GM04504 (cell line): ENCODE measurements around the gene TUBB4B.
"Not testable (repeated sequence)": the region's sequence is repeated elsewhere in the genome, so short reads cannot be mapped to it uniquely, and the experiment has no call there.

Experiments used
- DNase-seq: peaks from one replicate; pipeline ENCODE4 v3.0.0-alpha.2; 2012; ENCODE audit warnings: low read depth

Gene TUBB4B

DNA sequence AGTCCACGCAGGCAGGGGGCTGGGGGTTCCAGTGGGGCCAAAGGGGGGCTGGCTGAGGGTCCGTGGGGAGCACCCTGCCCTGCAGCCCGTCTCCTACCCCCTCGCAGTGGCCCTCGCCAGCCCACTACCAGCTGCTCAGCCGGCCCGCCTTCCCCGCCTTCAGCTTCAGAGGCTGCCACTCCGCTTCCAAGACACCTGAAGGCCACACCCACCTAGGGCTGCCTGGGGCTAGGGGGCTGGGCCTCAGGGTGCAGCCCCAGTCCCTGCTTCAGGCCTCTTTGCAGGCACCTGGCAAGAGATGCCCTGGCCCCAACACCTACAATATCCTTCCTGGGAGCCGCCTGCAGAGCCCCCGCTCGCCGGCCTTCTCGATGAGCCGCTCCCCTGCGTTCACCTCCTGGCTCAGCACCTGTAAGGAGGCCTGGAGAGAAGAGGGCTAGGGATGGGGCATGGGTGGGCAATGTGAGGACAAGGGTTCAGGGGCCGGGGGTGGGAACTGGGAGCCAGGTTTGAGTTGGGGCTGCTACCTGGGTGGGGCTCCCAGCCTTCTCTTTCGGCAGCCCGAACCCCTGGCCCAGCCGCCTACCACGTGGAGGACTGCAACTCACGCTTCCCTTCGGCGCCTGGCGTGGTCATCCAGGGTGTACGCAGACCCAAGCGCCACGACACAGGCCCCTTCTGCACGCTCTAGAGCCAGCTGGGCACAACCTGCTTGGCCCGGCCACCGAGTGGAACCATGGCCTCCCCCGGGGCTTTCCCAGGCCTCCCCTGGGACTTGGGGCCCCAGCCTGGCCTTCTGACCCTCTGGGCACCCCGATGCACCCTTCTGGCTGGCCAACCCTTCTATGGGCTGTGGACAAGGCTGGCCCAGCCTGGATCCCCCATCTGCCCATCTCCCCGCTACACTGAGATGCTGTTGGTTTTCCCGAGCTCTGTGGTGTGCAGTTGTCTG, 11.7 kb downstream of the TUBB4B start:
- DNase-seq: no peak

DNA sequence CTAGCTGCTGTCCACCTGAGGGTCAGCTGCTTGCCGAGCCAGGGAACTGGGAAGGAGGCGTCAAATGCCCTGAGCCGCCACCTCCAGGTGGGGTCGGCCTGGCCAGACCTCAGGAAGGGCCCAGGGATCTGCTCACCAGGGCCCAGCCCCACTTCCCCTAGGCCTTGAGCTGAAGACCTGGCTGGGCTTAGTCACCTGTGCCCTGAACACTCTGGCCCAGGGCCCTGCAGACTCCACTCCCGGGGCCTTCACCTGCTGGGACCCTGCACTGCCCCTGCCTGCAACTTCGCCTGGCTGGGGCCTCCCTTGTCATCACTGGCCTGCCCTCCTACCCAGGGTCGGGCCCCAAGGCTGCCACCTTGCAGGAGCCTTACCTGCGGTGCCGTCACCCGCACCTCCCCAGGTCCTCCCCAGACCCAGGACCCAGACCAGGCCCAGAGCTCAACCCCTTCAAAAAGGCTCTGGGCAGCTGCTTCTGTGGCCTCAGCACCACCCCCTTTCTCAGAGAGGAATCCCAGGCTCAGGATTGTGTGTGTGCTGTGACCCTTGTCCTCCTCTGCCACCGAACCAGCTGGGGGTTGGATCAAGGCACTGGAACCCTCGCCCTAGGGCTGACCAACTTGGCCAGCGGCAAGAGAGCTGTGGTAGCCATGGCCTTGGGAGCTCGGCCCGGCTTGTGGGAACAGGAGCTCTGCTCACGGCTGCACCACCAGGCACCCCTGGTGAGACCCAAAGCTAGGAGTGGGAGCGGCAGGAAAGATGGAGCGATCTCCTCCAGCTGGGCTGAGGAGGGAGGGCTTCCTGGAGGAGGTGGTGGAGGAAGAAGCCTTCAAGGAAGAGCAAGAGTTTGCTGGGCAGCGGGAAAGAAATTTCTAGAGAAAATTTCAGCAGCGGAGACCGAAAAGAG, 12.9 kb downstream of the TUBB4B start:
- DNase-seq: no peak

DNA sequence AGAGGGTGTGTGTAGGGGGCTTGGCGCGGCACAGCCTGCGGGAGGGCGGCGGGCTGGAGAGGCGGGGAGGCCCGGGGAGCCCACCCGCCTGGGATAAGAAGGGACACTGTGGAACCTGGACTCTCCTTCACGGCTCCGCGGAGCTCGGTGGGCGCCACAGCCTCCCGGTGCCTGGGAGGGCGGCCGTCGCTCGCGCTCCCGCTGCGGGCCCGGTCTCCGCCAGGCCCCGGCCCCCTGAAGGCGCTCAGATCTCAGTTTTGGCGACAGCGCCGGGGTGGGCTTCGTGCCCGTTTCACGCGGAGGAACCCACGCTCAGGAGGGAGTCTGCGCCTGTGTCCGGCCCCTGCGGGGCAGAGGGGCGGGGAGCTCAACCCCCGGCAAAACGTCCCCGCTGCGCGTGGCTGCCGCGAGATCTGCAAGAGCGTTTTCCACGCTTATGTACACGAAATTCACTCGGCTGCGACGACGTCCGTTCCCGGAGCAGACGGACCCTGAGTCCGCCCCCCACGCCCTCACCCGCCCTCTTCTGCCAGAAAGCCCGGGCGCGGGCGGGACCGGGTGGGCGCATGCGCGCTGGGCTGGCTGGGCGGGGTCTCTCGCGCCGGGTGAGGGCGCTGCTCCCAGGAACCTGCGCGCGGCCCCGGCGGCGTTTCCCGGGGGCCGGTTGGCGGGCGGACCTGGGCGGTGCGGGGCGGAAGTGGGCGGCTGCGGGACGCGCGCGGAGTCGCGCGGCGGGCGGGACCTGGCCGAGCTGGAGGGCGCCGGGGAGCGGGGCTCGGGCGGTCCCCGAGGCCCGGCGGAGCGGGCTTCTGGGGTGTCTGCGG, 13.7 kb downstream of the TUBB4B start, which contains the start of gene NELFB:
Gene NELFB, plus strand, starts transcription at position 704 of the 824 bp plus-strand sequence.
- DNase-seq: peak; percentile 76

DNA sequence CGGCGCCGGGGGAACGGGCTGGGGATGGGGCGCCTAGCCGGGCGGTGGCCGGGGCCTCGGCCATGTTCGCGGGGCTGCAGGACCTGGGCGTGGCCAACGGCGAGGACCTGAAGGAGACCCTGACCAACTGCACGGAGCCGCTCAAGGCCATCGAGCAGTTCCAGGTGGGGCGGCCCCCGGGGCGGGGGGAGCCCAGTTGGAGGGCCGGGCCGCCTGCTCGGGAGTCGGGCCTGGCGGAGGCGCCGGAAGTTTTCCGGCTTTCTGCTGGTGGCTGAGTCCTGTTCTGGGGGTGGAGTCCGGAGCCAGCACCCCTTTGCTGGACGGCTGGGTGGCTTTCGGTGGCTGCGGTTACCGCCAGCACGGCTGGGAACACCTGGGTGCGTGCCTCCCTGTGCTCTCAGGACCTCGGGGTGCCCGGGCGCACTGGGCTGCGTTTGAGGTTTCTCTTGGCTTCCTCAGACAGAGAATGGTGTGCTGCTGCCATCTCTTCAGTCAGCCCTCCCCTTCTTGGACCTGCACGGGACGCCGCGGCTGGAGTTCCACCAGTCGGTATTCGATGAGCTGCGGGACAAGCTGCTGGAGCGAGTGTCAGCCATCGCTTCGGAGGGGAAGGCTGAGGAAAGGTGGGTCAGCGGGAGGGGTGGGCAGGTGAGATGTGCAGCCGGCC, 14.5 kb downstream of the TUBB4B start:
- no peak for DNase-seq

DNA sequence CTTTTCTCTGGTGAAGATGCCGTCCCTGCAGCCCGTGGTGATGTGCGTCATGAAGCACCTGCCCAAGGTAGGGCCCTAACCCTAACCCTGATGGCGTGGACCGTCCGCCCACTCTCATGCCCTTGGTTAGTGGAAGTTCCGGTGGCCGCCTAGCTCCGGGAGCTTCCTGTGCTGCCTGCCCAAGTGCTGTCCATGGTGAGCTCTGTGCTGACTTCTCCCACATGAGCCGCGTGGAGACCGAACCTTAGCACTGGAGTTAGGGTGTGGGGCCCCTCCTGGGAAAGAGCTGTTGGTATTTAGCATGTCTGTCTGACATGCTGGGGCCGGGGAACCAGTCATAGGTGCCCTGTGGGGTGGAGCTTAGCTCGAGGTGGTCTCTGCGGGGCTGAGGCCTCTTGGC, 15.3 kb downstream of the TUBB4B start:
- no peak for DNase-seq

DNA sequence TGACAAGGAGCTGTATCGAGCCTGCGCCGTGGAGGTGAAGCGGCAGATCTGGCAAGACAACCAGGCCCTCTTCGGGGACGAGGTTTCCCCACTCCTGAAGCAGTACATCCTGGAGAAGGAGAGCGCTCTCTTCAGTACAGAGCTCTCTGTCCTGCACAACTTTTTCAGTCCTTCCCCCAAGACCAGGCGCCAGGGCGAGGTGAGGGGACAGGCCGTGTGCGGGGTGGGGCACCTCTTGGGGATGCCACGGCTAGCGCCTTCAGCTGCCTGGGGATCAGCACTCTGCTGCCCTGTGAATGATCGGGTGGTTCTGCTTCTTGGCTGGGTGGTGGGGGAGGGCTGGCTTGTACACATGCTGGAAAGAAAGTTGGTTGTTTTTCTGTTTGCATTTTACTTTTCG, 15.8 kb downstream of the TUBB4B start:
- DNase-seq: no peak

DNA sequence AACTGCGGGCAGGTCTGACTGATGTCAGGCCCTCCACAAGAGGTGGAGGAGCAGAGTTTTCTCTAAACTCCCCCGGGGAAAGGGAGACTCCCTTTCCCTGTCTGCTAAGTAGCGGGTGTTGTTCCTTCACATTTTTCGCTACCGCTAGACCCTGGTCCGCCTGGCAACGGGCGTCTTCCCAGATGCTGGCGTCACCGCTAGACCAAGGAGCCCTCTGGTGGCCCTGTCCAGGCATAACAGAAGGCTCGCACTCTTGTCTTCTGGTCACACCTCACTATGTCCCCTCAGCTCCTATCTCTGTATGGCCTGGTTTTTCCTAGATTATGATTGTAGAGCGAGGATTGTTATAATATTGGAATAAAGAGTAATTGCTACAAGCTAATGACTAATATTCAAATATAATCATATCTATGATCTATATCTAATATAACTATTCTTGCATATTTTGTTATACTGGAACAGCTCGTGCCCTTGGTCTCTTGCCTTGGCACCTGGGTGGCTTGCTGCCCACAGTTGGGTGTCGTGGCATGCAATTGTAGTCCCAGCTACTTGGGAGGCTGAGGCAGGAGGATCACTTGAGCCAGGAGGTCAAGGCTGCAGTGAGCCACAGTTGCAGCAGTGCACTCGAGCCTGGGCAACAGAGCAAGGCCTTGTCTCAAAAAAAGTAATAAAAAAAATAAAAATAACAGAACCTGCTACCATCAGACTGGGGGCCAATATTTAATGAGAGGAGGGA, 21.3 kb downstream of the TUBB4B start:
- not testable (repeated sequence) for DNase-seq

DNA sequence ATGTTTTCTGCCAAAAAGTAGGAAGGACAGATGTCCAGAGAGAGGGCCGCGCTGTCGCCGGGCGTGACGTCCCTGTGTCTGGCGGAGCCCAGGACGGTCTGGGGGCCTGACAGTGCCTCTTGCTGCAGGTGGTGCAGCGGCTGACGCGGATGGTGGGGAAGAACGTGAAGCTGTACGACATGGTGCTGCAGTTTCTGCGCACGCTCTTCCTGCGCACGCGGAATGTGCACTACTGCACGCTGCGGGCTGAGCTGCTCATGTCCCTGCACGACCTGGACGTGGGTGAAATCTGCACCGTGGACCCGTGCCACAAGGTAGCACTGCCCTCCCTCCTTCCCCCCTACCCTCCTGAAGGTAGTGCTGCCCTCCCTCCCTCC, 21.8 kb downstream of the TUBB4B start:
- no peak for DNase-seq

DNA sequence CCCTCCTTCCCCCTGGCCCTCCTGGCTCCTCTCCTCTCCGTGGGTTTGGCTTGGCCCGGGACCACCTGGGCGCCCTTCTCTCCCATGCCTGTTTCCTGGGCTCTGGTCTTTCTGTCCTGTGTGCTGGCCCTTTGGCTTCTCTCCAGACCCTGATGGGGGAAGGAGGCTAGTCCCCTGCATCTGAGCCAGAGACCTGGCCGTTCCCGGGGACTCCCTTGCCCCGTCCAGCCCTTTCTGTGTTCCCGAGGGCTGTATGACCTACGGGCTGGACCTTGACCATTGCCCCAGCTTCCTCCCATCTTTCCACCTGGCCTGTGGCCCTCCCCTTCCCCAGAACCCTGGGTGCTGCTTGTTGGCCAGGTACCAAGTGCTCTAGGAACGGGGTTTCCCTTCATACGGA, 22.4 kb downstream of the TUBB4B start:
- no peak for DNase-seq

DNA sequence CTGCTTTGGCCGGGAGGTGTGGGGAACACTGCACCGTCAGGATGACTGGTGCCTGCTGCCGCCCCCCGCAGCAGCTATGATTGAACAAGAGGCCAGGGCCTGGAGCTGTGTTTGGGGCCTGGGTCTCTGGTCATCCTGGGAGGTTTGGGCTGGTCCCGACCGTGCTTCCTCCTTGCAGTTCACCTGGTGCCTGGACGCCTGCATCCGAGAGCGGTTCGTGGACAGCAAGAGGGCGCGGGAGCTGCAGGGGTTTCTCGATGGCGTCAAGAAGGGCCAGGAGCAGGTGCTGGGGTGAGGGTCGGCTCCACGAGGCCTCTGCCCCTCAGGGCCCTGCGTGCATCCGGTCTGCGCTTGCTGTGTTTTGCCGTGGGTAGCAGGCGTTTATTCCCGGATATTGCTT, 23.0 kb downstream of the TUBB4B start:
- DNase-seq: no peak

DNA sequence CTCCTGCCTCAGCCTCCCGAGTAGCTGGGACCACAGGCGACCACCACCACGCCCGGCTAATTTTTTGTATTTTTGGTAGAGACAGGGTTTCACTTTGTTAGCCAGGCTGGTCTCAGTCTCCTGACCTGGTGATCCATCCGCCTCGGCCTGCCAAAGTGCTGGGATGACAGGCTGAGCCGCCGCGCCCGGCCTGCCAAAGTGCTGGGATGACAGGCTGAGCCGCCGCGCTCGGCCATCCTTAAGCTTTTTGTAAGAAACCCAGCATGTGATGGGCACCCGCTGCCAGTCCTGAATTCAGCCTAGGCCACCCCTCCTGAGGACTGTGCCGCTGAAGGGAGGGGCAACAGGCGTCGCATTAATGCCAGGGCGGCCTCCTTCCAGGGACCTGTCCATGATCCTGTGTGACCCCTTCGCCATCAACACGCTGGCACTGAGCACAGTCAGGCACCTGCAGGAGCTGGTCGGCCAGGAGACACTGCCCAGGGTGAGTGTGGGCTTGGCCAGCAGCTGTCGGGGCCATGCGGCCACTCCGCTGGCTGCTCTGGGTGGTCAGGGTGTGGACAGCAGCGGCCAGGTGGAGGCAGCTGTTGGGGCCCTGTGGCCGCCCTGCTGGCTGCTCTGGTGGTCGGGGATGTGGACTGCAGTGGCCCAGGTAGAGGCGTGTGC, 24.5 kb downstream of the TUBB4B start:
- no peak for DNase-seq

DNA sequence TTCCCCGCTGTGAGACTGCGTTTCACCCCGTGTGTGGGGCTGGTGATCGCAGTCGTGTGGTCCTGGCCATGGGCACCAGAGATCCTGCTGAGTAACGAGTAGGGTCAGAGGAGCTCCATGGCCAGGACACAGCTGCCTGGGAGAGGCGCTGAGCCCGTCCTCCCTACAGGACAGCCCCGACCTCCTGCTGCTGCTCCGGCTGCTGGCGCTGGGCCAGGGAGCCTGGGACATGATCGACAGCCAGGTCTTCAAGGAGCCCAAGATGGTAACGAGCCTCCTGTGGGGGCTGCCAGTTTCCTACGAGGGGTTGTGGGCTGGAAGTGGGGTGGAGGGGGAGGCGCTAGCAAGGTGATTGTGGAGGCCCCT, 25.1 kb downstream of the TUBB4B start:
- DNase-seq: no peak

DNA sequence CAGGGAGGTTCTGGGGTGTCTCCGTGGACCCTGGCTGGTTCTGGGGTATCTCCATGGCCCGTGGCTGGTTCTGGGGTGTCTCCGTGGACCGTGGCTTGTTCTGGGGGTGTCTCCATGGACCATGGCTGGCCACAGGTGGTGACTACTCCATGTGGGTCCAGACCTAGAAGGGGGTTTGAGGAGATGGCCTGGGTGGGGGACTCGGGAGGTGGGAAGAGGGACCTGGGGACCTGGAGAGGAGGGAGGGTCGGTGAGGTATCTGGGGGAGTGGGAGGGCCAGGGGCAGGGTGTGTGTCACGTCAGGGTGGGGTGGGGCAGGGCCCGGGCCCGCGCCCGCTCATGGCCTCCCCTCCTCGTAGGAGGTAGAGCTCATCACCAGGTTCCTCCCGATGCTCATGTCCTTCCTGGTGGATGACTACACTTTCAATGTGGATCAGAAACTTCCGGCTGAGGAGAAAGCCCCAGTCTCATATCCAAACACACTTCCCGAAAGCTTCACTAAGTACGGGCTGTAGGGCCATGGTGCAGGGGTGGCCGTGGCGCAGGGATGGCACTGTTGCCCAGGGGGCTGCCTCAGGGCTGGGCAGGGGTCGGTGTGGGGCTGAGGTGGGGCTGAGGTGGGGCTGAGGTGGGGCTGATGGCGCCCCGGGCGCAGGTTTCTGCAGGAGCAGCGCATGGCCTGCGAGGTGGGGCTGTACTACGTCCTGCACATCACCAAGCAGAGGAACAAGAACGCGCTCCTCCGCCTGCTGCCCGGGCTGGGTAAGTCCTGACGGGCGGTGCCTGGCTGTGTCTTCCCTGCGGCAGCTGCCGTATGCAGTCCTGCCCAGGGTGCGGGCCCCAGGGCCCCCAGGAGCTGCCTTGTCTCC, 25.7 kb downstream of the TUBB4B start:
- no peak for DNase-seq

DNA sequence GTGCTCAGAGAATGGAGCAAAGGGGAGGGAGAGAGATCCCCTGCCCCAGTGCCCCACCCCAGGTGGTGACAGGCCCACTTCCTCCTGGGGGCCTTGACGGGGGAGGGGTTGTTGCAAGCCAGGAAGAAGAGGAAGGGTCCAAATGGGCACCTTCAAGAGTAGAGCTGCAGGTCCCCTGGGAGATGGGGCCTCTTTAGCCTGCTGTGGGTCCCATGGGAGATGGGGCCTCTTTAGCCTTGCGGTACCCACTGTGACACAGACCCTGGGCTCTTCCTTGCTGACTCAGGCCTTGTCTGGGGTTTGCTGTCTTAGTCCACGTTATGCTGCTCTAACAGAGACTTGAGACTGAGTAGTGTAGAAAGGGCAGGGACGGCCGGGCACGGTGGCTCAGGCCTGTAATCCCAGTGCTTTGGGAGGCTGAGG, 26.9 kb downstream of the TUBB4B start:
- no peak for DNase-seq

DNA sequence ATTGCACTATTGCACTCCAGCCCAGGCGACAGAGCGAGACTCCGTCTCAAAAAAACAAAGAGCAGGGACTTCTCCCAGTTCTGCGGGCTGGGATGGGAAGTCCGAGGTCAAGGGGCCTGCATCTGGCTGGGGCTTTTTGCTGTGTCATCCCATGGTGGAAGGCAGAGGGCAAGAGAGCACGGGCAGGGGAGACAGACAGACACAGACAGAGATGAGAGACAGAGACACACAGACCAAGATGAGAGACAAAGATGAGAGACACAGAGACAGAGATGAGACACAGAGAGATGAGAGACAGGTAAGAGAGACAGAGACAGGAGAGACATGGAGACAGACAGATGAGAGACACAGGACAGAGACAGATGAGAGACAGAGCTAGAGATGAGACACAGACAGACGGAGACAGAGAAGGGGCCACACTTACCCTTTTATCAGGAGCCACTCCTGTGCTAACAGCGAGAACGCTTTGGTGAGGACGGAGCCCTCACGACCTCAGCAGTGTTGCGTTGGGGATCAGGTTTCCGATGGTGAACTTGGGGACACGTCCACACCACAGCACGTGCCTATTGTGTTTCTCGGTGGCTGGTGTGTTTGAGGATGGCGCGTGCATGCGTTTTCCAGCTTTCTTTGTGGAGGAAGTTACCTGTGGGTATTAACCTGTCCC, 27.6 kb downstream of the TUBB4B start:
- DNase-seq: no peak

DNA sequence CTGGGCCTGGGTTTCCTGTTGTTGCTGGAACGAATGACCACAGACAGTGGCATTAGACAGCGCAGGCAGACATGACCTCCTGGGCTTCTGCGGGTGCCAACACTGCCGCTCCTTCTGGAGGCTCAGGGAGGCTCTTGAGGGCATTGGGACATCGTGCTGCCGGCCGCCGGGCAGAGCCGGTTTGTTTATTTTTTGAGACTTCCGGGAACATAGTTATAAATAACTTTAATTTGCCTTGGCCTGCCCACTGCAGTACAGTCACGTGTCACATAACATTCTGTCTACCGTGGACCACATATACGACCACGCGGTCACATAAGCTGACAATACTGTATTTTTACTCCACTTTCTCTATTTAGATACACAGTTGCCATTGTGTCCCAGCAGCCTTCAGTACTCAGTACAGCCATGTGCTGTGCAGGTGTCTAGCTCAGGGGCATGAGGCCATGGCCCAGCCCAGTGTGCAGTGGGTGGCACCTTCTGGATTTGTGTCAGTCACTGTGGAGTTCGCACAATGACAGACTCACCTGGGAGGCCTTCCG, 28.2 kb downstream of the TUBB4B start:
- no peak for DNase-seq

DNA sequence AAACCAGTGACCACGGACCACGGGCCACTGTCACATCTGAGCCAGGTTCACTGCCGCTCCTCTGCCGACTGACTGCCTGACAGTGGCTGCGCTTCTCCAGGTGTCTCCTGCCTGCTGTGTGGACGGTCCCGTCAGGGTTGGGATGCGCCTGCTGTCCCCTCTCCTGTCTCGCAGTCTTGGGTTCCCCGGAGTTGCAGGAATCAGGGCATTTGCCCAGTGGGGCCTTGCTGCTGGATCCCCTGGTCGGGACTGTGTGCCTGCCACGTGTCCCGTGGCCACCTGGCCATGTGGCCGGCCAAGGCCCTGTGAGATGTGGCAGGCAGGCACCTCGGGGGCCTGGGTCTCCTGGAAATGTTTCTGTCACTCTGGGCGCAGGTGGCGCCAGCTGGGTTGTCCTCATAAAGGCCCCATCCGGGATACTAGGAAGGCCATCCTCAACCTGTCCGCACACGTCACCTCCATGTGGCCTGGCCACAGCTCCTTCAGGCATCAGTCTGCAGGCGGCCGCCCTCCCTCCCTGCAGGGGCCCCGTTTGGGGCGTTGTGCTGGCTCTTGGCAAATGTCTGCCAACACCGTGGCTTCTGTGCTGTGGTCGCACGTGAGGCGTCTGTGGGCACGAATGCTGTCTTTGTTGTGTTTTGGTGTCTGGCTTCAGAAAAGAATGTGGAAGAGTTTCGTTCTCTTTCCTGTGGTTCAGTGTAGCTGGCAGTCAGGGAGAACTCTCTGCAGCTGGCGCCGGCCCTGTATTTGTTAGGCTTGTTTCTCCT, 30.0 kb downstream of the TUBB4B start:
- no peak for DNase-seq

DNA sequence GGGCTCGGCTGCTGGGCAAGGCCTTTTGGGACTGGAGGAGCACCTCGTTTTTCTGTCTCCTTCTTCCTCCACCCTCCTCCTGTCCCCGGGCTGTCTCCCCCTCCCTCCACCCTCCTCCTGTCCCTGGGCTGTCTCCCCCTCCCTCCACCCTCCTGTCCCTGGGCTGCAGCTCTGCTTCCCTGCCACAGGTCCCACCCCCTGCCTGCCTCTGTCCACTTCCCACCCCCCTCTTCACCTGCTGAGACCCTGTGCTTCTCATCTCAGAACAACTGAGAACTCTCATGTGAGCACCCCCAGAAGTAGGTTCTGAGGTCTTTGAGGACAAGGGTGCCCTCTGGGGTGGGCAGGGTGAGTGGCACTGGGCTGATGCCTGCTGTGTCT, 30.6 kb downstream of the TUBB4B start:
- no peak for DNase-seq
